Right renal cortex interstitium (tissue), 3 donors: ENCODE data around the gene BRCC3. TPM values are rescaled to one million over a fixed set of nuclear protein-coding genes. Genes with fewer than 3 reads are reported as not detected.
A peak's percentile ranks its signal among the peaks of the same experiment; 100 is the strongest.
"Not testable (repeated sequence)": the region's sequence is repeated elsewhere in the genome, so short reads cannot be mapped to it uniquely, and the experiment has no call there.

Source experiments
- DNase-seq, 3 donors: peaks; one replicate each; pipeline ENCODE4 v3.0.0-alpha.2; 2013; ENCODE audit warnings: low read depth in 3 of 3, low spot score in 2 of 3
- polyA plus RNA-seq, 3 donors: library from polyadenylated mRNA; unstranded; fragments of 120-200 nt; gene quantifications; one replicate each; pipeline ENCODE4 v1.2.1, GENCODE V29; 2013; ENCODE audit not compliant: insufficient read length in 3 of 3

BRCC3 gene
- polyA plus RNA-seq, 3 donors: 29.5 to 30.6 (median 29.7) TPM

DNA sequence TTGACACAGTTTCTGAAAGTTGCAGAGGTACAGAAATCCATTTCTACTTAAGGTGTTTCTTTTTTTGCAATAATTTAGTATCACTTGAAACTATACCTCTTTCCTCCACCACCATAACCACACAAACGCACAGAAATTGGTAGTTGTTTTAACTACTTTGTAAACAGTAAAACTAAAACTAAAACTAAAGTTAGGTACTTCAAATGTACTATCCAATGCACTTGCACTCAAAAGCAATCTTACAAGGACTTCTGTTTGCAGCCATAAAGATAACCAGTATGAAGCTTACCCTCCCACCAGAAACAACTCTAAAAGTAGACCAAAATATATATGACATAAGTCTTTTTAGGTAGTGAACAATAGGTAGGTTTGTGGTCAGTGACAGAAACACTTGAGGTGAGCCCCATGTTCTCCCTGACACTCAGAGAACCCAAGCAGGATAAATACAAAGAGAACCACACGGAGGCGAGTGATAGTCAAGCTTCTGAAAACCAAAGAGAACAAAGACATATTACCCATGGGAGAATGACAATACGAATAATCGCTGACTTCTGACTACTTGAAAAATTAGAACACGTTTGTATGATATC, 72.7 kb downstream of the BRCC3 start:
- DNase-seq: no peak

DNA sequence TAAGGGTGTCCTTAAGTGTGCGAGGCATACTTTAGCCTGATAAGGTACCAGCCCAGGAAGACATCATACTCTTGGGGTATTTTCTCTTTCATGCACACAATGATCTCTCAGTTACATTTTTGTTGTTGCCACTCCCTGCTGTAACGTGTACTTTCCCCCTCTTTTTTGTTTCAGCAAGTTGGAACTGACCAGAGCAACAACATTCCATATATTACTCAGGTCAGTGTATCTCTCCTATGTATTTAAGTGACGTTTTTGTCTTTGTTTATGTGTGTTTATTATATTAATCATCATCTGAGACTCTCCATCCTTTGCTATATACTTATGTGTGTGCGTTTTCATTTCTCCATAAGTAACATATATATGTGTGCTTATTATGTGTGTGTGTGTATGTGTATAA, 73.6 kb downstream of the BRCC3 start:
- no peak for DNase-seq

DNA sequence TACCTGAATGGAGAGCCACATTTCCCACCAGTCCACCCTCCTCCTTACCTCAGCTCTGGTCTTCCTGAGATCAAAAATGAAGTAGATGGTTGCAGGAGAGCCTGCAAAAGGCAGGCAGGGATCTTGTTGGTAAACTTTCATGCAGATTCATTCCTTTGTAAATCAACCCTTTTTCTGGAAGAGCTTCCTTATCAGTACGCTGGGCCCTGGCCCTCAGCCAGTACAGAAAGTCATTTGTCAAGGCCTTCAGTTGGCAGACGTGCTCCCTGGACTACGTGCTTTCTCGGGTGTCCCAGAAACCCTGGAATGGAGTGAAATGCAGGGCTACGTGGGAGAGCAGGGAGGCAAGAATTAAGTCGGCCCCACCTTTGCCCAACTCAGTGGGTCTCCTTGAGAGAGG, 76.3 kb downstream of the BRCC3 start:
- DNase-seq: not testable (repeated sequence)

- DNase-seq: not testable (repeated sequence)
Observed at GRCh38 chrX:155148166-155148565, 76.9 kb downstream of the BRCC3 start.

GRCh38 chrX:155148724-155149537, 77.6 kb downstream of the BRCC3 start:
- DNase-seq: peak in 1 of 3 donors; percentile 0

- no peak for DNase-seq
Observed at GRCh38 chrX:155169881-155170280, 98.6 kb downstream of the BRCC3 start.

Other genes with a start within 250 kb of the BRCC3 start
- gene SMIM9, start 236.8 kb upstream of the BRCC3 start, polyA plus RNA-seq: not detected
- 10 to 100 TPM in 1 of 3 donors, 1 to 10 TPM in 2; 8.4 to 18.1 (median 9.5) TPM for gene F8A1, start 185.2 kb upstream of the BRCC3 start, polyA plus RNA-seq
- 10 to 100 TPM; 14.8 to 18.6 (median 18.2) TPM for gene F8, start 48.8 kb upstream of the BRCC3 start, polyA plus RNA-seq
- 100 to 1,000 TPM; 135 to 146 (median 137) TPM for gene FUNDC2, start 44.7 kb upstream of the BRCC3 start, polyA plus RNA-seq
- 1 to 10 TPM; 6.7 to 9.3 (median 6.7) TPM for gene CMC4, start 372 bp upstream of the BRCC3 start, polyA plus RNA-seq
- gene MTCP1, start 372 bp upstream of the BRCC3 start, polyA plus RNA-seq: 10 to 100 TPM; 21.4 to 27.3 (median 26.0) TPM
- 10 to 100 TPM; 86.4 to 92.1 (median 89.7) TPM for gene VBP1, start 145.0 kb downstream of the BRCC3 start, polyA plus RNA-seq
- 1 to 10 TPM; 2.8 to 3.5 (median 3.3) TPM for gene RAB39B, start 193.0 kb downstream of the BRCC3 start, polyA plus RNA-seq